GM12874 (cell line): ENCODE data around the gene SV2A.

Source experiments
- TF ChIP-seq, protein P1 (sequence below): IDR thresholded peaks from 2 replicates; pipeline ENCODE4 v1.5.1; 2011; ENCODE audit warnings: low read depth, mild to moderate bottlenecking, control low read depth, low read length, moderate library complexity; ENCODE audit not compliant: insufficient read depth

SV2A gene

DNA sequence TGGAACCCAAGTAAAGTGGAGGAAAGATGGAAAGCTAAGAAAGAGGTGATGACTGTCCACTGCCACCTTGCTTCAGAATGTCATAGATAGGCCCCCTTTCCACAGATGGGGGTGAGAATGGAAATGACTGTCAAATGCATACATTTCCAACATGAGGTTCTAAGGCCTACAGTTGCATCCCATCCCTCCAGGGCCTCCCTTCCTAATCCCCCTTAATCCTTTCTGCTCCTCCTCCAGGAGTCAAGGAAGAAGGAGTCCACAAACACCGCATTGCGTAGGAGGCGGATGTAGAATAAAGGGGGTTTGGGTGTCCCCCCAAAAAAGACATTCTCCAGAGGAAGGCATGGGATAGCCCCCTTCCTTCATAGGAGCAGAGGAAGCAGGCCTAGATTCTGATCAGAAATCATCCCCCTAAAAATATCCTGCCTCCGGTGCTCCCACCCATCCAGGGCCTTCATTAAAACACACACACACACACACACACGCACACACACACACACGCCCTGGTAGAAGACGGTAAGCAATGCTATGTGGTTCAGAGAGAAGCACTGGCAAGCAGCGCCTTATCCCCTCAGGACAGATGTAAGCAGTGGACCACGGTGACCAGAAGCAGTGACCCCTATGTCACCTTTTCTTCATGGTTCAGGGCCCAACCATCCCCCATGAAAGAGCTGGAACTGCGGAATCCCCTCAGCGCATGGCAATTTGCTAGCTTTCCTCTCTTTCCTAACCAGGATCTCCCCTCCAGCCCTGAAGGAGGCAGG lies 2.0 kb downstream of the SV2A start:
- TF ChIP-seq, protein P1, sequence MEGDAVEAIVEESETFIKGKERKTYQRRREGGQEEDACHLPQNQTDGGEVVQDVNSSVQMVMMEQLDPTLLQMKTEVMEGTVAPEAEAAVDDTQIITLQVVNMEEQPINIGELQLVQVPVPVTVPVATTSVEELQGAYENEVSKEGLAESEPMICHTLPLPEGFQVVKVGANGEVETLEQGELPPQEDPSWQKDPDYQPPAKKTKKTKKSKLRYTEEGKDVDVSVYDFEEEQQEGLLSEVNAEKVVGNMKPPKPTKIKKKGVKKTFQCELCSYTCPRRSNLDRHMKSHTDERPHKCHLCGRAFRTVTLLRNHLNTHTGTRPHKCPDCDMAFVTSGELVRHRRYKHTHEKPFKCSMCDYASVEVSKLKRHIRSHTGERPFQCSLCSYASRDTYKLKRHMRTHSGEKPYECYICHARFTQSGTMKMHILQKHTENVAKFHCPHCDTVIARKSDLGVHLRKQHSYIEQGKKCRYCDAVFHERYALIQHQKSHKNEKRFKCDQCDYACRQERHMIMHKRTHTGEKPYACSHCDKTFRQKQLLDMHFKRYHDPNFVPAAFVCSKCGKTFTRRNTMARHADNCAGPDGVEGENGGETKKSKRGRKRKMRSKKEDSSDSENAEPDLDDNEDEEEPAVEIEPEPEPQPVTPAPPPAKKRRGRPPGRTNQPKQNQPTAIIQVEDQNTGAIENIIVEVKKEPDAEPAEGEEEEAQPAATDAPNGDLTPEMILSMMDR: no peak

DNA sequence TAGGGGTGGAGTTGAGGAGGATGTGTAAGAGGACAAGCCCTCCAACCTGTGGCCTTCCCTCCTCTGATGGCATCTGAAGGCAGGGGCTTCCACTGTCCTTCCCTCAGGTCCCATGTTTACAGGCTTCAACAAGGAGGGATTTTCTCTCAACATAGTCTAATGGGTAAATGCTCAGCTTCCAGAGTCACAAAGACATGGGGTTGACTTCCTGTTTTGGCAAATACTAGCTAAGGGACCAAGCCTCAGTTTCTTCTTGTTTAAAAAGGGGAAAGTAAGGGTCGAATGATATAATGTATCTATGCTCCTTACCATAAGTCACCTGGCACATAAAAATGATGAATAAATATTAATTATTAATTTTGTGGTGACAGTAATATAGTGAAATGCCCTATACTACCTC lies 3.1 kb downstream of the SV2A start:
- TF ChIP-seq, protein P1: no peak

DNA sequence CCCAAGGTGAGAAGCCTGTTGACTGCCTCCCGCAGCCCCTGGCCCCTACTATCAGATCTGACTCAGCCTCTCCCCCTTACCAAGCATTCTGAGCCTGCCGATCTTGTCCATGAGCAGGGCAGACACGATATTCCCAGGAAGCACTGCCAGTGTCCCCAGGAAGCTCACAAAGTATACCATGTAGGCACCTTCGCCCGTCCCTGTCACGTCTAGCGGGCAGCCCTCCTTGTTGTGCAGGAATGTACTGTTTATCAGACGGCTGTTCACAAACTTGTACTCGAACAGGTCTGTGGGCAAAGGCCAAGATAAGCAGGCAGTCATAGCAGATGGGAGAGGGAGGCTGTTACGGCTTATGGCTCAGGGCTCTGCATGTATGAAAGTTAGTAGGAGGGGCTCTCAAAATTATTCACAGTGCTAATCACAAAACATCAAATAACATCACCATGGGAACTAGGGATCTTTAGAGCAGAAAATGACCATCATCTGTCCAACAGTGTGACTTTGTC lies 11.0 kb downstream of the SV2A start:
- TF ChIP-seq, protein P1: no peak

DNA sequence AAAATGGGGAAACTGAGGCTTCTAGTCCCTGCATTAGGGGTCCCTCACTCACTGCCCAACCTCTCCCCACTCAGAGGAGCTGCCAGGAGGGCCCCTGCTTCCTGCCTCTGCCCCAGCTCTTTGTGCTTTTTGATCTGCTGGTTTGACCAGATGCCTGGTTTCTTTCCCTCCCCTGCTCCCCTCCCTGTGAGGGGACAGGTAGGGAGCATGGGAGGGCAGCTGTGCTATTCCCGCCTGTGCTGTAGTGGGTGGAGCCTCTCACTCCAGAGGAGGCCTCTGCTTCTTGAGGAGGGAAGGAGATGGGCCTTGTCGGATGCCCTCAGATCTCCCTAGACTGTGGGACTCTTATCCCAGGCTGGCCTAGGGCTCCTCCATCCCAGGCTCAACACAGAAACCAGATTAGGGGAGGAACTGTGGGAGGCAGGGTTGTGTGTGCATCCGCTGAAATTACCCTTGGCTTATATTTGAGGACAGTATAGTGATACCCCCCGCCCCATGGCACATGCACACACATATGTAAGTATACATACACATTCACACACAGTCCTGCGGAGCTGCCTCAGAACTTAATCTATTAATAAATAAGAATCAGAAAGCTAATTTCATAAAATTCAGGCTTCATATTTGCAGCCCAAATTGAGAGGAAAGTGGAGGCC lies 13.7 kb downstream of the SV2A start:
- TF ChIP-seq, protein P1: no peak

DNA sequence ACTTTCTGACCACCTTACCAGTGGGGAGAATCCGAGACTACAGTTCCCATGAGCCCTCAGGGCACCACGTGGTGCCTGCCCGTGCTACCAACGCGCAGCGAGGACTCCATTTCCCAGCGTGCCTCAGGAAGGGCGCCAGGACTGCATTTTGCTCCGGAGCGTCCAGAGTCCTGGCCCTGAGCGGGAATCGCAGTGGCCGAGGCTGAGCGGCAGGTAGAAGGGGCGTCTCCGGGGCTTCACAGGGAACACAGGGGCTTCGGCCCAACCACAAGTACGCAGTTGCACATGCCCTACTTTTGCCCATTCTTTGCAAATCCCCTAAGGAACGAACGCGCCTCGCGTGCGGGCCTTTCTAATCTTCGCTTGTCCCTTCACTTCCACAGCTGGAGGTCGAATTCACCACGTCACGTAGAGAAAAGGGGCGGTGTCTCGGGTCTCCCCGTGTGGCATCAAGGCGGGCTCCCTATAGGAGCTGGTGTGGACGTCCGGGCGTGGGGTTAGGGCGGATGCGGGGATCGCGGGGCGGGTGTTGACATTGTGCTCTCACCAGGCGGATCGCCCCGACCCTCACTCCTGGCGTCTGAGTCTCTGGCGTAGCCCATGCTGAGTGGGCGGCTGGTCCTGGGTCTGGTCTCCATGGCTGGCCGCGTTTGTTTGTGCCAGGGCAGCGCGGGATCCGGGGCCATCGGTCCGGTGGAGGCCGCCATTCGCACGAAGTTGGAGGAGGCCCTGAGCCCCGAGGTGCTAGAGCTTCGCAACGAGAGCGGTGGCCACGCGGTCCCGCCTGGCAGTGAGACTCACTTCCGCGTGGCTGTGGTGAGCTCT lies 18.0 kb downstream of the SV2A start, which contains the start of gene BOLA1:
Gene BOLA1, plus strand, starts transcription at position 109 of the 825 bp plus-strand sequence. Its CDS starts 492 bp downstream, at position 601.
- TF ChIP-seq, protein P1: no peak

DNA sequence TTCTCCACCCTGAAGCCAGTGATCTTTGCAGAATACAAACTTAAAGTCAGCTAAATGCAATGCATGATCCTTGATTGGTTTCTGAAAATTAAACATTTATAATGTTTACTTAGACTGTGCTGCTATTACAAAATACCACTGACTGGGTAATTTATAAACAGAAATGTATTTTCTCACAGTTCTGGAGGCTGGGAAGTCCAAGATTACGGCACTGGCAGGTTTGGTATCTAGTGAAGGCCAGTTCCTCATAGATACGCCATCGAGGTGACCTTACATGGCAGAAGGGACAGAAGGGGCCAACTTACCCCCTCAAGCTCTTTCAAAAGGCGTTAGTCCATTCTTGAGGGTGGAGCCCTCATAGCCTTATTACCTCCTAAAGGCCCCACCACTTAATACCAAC lies 21.1 kb downstream of the SV2A start:
- TF ChIP-seq, protein P1: no peak

DNA sequence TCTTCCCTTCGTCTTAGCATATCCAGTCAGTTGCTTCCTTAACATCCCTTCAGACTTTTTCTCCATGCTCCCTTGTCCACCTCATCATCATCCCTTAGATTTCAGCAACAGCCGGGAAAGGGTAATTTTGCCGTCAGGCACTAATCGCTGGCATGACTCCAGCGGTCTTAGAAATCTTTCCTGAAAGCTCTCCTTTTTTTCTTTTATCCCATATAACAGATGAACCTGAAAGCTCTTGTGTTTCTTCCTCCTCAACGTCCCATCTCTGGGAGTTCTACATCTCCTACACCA lies 28.7 kb downstream of the SV2A start:
- TF ChIP-seq, protein P1: no peak
